Measurements from ENCODE around the gene ANKRD60.

The ANKRD60 gene

GRCh38 chr20:58227391-58228102, 906 bp downstream of the ANKRD60 start:
- DNase-seq: no peak
- intact Hi-C loops (cut with DNase I): no loop called here

GRCh38 chr20:58225452-58226200, 2.8 kb downstream of the ANKRD60 start:
- no peak for DNase-seq
- intact Hi-C loops (cut with DNase I): no loop called here

- intact Hi-C loops (cut with DNase I): no loop called here
- no peak for DNase-seq
Observed at GRCh38 chr20:58224974-58225373, 3.5 kb downstream of the ANKRD60 start.

- intact Hi-C loops (cut with DNase I): no loop called here
- DNase-seq: no peak
Observed at GRCh38 chr20:58224097-58224496, 4.4 kb downstream of the ANKRD60 start.

- DNase-seq: no peak
- intact Hi-C loops (cut with DNase I): no loop called here
Observed at GRCh38 chr20:58223358-58223941, 5.0 kb downstream of the ANKRD60 start.

GRCh38 chr20:58222446-58222845, 6.0 kb downstream of the ANKRD60 start:
- intact Hi-C loops (cut with DNase I): no loop called here
- no peak for DNase-seq

GRCh38 chr20:58219342-58219700, 9.1 kb downstream of the ANKRD60 start:
- intact Hi-C loops (cut with DNase I): no loop called here
- no peak for DNase-seq

GRCh38 chr20:58218665-58219341, 9.7 kb downstream of the ANKRD60 start:
- DNase-seq: no peak
- intact Hi-C loops (cut with DNase I): no loop called here

- intact Hi-C loops (cut with DNase I): no loop called here
- DNase-seq: peak in 1 of 42 donors; percentile 4
Observed at GRCh38 chr20:58216334-58216733, 12.1 kb downstream of the ANKRD60 start.

- intact Hi-C loops (cut with DNase I): no loop called here
- DNase-seq: no peak
Observed at GRCh38 chr20:58215116-58215515, 13.3 kb downstream of the ANKRD60 start.

GRCh38 chr20:58214310-58214709, 14.1 kb downstream of the ANKRD60 start:
- no peak for DNase-seq
- intact Hi-C loops (cut with DNase I): no loop called here

- intact Hi-C loops (cut with DNase I): no loop called here
- DNase-seq: no peak
Observed at GRCh38 chr20:58213716-58214115, 14.7 kb downstream of the ANKRD60 start.

GRCh38 chr20:58213121-58213520, 15.3 kb downstream of the ANKRD60 start:
- intact Hi-C loops (cut with DNase I): no loop called here
- DNase-seq: peak in 41 of 42 donors; percentile 24 to 82 (median 58)

- intact Hi-C loops (cut with DNase I): no loop called here
- DNase-seq: no peak
Observed at GRCh38 chr20:58212636-58213035, 15.8 kb downstream of the ANKRD60 start.

GRCh38 chr20:58210398-58210747, 18.1 kb downstream of the ANKRD60 start:
- intact Hi-C loops (cut with DNase I): no loop called here
- DNase-seq: no peak

- peak; percentile 60 to 95 (median 88) for DNase-seq
- intact Hi-C loops (cut with DNase I): loop anchor here (2.0 to 10.0 kb wide), 2 partner anchors 613 to 695 kb away; no protein-coding TSS in a partner anchor
Observed at GRCh38 chr20:58209652-58210397, 18.6 kb downstream of the ANKRD60 start.

- DNase-seq: no peak
- intact Hi-C loops (cut with DNase I): loop anchor here (2.0 to 10.0 kb wide), 2 partner anchors 612 to 694 kb away; no protein-coding TSS in a partner anchor
Observed at GRCh38 chr20:58208944-58209343, 19.5 kb downstream of the ANKRD60 start.

- intact Hi-C loops (cut with DNase I): loop anchor here (10.0 kb wide), 1 partner anchor 691 kb away; no protein-coding TSS in a partner anchor
- DNase-seq: no peak
Observed at GRCh38 chr20:58205850-58206249, 22.6 kb downstream of the ANKRD60 start.

- intact Hi-C loops (cut with DNase I): loop anchor here (10.0 kb wide), 1 partner anchor 687 kb away; no protein-coding TSS in a partner anchor
- no peak for DNase-seq
Observed at GRCh38 chr20:58202044-58202443, 26.4 kb downstream of the ANKRD60 start.

Data from head of caudate nucleus (tissue), 42 donors.